Measurements from ENCODE around the gene ACAD9. TPM values are rescaled to one million over a fixed set of nuclear protein-coding genes. Genes with fewer than 3 reads are reported as not detected.

Gene ACAD9
- total RNA-seq, 2 donors from 2014 or later = 29.9 to 40.8 TPM

- DNase-seq (ENCODE audit: low spot score) = no peak
- peaks cover 77% of the 10 kb centered on the region for H3K36me3 ChIP-seq
- no peak for TF ChIP-seq CTCF (IDR thresholded peaks at IDR 0.05)
Measured at GRCh38 chr3:128906031-128906803, 26.8 kb downstream of the ACAD9 start.

GRCh38 chr3:128906804-128907525, 27.5 kb downstream of the ACAD9 start:
- Histone ChIP-seq H3K4me3 (no peak overlapping the region), H3K27me3 (replicated peaks; ENCODE audit: insufficient read depth) (no peaks in the 10 kb centered on the region), H3K27ac (no peak overlapping the region), H3K4me1 (ENCODE audit: control insufficient read depth in 1 of 2, low read depth in 2 of 2) (no peaks in the 10 kb centered on the region), H3K36me3 (peaks cover 74% of the 10 kb centered on the region), H3K9me3 (no peaks in the 10 kb centered on the region)
- no peak for TF ChIP-seq CTCF (IDR thresholded peaks at IDR 0.05)
- ATAC-seq (ENCODE audit: insufficient number of reproducible peaks, low FRiP score, low read depth) (no peak), DNase-seq (ENCODE audit: low spot score) (no peak)

More at GRCh38 chr3:128906031-128906803, 26.8 kb downstream of the ACAD9 start:
- H3K9me3 ChIP-seq = no peaks in the 10 kb centered on the region
- ATAC-seq (ENCODE audit: insufficient number of reproducible peaks, low FRiP score, low read depth) = no peak
- no peak overlapping the region for H3K4me3 ChIP-seq
- no peaks in the 10 kb centered on the region for H3K27me3 ChIP-seq (replicated peaks; ENCODE audit: insufficient read depth)
- H3K4me1 ChIP-seq (ENCODE audit: control insufficient read depth in 1 of 2, low read depth in 2 of 2) = no peaks in the 10 kb centered on the region
- no peak overlapping the region for H3K27ac ChIP-seq

- Histone ChIP-seq H3K27ac (no peak overlapping the region), H3K9me3 (no peaks in the 10 kb centered on the region), H3K4me3 (no peak overlapping the region), H3K27me3 (replicated peaks; ENCODE audit: insufficient read depth) (no peaks in the 10 kb centered on the region), H3K36me3 (peaks cover 75% of the 10 kb centered on the region), H3K4me1 (ENCODE audit: control insufficient read depth in 1 of 2, low read depth in 2 of 2) (no peaks in the 10 kb centered on the region)
- DNase-seq (ENCODE audit: low spot score) = no peak
- TF ChIP-seq CTCF (IDR thresholded peaks at IDR 0.05) = no peak
- ATAC-seq (ENCODE audit: insufficient number of reproducible peaks, low FRiP score, low read depth) = no peak
Measured at GRCh38 chr3:128907706-128908445, 28.5 kb downstream of the ACAD9 start.

- no peak for TF ChIP-seq CTCF (IDR thresholded peaks at IDR 0.05)
- H3K27ac ChIP-seq = no peak overlapping the region
- no peaks in the 10 kb centered on the region for H3K4me1 ChIP-seq (ENCODE audit: control insufficient read depth in 1 of 2, low read depth in 2 of 2)
- no peaks in the 10 kb centered on the region for H3K27me3 ChIP-seq (replicated peaks; ENCODE audit: insufficient read depth)
- ATAC-seq (ENCODE audit: insufficient number of reproducible peaks, low FRiP score, low read depth) (no peak), DNase-seq (ENCODE audit: low spot score) (no peak)
- H3K36me3 ChIP-seq = peaks cover 80% of the 10 kb centered on the region
- H3K9me3 ChIP-seq = no peaks in the 10 kb centered on the region
- H3K4me3 ChIP-seq = no peak overlapping the region
Measured at GRCh38 chr3:128908951-128909350, 29.5 kb downstream of the ACAD9 start.

- no peak overlapping the region for H3K4me3 ChIP-seq
- H3K36me3 ChIP-seq = peaks cover 79% of the 10 kb centered on the region
- ATAC-seq (ENCODE audit: insufficient number of reproducible peaks, low FRiP score, low read depth) (no peak), DNase-seq (ENCODE audit: low spot score) (no peak)
- no peak for TF ChIP-seq CTCF (IDR thresholded peaks at IDR 0.05)
- no peak overlapping the region for H3K27ac ChIP-seq
- H3K9me3 ChIP-seq = no peaks in the 10 kb centered on the region
- H3K27me3 ChIP-seq (replicated peaks; ENCODE audit: insufficient read depth) = no peaks in the 10 kb centered on the region
- H3K4me1 ChIP-seq (ENCODE audit: control insufficient read depth in 1 of 2, low read depth in 2 of 2) = no peaks in the 10 kb centered on the region
Measured at GRCh38 chr3:128910006-128910405, 30.6 kb downstream of the ACAD9 start.

Measured in thoracic aorta (tissue), 2 donors.